Measurements from ENCODE around the gene KLF2. TPM values are rescaled to one million over a fixed set of nuclear protein-coding genes. Genes with fewer than 3 reads are reported as not detected.
"Not testable (repeated sequence)": the region's sequence is repeated elsewhere in the genome, so short reads cannot be mapped to it uniquely, and the experiment has no call there.

Gene KLF2
- total RNA-seq, 2 experiments from 2014 or later: 253 to 255 TPM

DNA sequence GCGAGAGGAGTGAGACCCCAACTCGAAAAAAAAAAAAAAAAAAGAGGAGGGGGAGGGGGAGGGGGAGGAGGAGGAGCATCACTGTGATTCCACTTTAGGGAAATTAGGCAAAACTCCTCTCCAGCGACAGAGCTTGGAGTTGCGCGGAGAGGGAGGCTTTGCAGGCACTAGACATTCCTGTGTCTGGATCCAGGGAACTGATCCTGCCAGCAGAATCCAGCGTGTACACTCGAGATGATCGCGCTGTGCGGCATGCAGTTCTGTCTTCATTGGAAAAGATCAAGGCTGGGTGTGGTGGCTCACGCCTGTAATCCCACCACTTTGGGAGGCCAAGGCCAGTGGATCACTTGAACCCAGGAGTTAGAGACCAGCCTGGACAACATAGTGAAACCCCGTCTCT, 29.6 kb upstream of the KLF2 start:
- CTCF ChIA-PET: interaction anchor here (0.6 kb wide), 2 partner anchors 55 to 400 kb away, joined by 3 read pairs; no protein-coding TSS in a partner anchor
- peaks cover 1% of the 10 kb centered on the region for H3K4me1 Mint-ChIP-seq
- no peaks in the 10 kb centered on the region for H3K36me3 Mint-ChIP-seq (ENCODE audit: low read depth)
- no peak overlapping the region for H3K4me3 Mint-ChIP-seq
- H3K27ac Mint-ChIP-seq: no peak overlapping the region
- DNase-seq: no peak
- no peaks in the 10 kb centered on the region for H3K9me3 Mint-ChIP-seq
- POLR2A ChIA-PET: no interaction called here
- peaks cover 15% of the 10 kb centered on the region for H3K27me3 Mint-ChIP-seq

DNA sequence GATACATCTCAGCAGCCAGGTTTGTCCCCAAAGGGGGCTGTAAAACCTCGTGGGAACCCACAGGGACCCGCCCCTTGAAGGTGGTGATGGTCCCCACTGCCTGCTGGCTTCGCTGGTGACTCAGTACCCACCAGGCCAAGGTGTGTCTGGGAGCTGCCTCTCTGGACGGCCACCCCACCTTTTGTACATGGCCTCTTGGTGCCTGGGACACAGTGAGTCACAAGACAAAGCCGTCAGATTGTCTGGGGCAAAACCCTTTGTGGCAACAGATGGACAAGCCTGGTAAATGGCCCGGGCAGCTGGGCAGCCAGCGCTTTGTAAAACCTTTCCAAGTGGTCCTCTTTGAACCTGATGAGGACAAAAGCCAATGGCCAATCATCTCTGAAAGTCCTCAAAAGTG, 27.9 kb upstream of the KLF2 start:
- H3K4me1 Mint-ChIP-seq: no peaks in the 10 kb centered on the region
- H3K9me3 Mint-ChIP-seq: no peaks in the 10 kb centered on the region
- POLR2A ChIA-PET: no interaction called here
- no peak for DNase-seq
- no peak overlapping the region for H3K4me3 Mint-ChIP-seq
- no peaks in the 10 kb centered on the region for H3K36me3 Mint-ChIP-seq (ENCODE audit: low read depth)
- no peak overlapping the region for H3K27ac Mint-ChIP-seq
- H3K27me3 Mint-ChIP-seq: peaks cover 11% of the 10 kb centered on the region
- CTCF ChIA-PET: interaction anchor here (1.2 kb wide), 1 partner anchor 9 kb away, joined by 3 read pairs; no protein-coding TSS in a partner anchor

DNA sequence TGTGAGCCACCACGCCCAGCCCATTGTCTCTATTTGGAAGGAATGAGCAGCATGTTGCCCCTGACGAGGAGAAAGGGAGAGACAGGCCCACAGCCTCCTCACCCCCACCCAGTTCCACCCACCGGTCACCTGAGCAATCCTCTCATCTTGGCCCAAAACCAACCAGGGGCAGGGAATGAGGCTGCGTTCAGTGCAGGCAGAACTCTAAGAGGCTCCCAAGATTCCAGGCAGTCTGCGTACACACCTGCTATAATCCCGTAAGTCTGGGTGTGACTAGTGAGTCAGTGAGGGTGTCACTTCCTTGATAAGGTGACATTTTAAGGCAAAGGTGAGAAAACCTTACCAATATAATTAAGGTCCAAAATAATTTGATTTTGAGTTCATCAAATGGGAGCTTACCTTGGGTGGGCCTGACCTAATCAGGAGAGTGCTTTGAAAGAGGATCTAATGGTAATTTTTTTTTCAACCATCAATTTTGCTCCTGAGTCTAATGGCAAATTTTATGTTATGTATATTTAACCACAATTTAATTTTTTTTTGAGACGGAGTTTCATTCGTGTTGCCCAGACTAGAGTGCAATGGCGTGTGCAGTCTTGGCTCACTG, 26.9 kb upstream of the KLF2 start:
- CTCF ChIA-PET: interaction anchor here (1.3 kb wide), 1 partner anchor 16 kb away, joined by 3 read pairs; no protein-coding TSS in a partner anchor
- H3K36me3 Mint-ChIP-seq (ENCODE audit: low read depth): no peaks in the 10 kb centered on the region
- H3K27ac Mint-ChIP-seq: no peak overlapping the region
- no peaks in the 10 kb centered on the region for H3K9me3 Mint-ChIP-seq
- DNase-seq: no peak
- no peak overlapping the region for H3K4me3 Mint-ChIP-seq
- POLR2A ChIA-PET: no interaction called here
- H3K4me1 Mint-ChIP-seq: no peaks in the 10 kb centered on the region
- peaks cover 11% of the 10 kb centered on the region for H3K27me3 Mint-ChIP-seq

DNA sequence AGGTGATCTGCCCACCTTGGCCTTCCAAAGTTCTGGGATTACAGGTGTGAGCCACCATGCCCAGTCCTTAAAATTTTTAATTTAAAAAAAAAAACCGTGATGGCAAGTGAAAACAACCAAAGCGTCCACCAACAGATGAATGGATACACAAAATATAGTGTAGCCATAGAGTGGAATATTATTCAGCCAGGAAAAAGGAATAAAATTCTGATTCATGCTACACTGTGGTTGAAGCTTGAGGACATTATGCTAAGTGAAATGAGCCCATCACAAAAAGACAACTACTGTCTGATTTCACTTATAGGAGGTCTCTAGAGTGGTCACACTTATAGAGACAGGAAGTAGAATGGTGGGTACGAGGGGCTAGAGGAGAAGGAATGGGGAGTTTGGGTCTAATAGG, 26.3 kb upstream of the KLF2 start:
- POLR2A ChIA-PET: no interaction called here
- H3K9me3 Mint-ChIP-seq: no peaks in the 10 kb centered on the region
- no peak overlapping the region for H3K27ac Mint-ChIP-seq
- H3K4me3 Mint-ChIP-seq: no peak overlapping the region
- H3K4me1 Mint-ChIP-seq: no peaks in the 10 kb centered on the region
- peaks cover 7% of the 10 kb centered on the region for H3K27me3 Mint-ChIP-seq
- CTCF ChIA-PET: interaction anchor here (1.3 kb wide), 1 partner anchor 17 kb away, joined by 3 read pairs; no protein-coding TSS in a partner anchor
- no peaks in the 10 kb centered on the region for H3K36me3 Mint-ChIP-seq (ENCODE audit: low read depth)
- DNase-seq: no peak

DNA sequence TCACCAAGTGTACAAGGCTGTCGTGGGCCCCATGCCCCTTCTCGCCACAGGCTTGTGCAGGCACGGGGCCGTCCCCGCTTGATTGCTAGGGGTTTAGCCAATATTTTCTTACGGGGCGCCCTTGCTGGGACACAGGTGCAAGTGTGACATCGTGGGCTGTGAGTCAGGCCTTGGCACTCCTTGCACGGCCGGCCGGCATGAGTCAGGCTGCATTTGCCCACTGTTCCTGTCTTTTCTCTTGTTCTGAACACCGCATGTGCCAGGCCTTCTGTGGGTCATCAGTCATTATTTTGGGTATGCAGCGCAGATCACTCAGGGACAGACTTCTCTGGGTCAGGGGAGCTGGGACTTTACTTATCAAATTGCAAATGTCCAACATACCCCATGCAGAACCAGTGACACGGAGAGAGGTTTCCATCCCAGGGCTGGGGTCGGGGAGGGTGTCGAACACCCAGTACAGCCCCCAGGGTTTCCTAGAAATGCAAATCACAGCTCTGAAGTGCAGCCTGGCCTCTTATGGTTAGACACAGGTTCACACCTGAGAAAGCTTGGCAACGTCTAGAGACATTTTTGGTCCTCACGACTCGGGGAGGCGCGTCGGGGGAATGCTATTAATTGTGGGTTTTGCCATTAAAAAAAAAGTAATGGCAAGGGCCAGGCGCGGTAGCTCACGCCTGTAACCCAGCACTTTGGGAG, 22.5 kb upstream of the KLF2 start:
- H3K27me3 Mint-ChIP-seq: peaks cover 3% of the 10 kb centered on the region
- H3K4me1 Mint-ChIP-seq: no peaks in the 10 kb centered on the region
- POLR2A ChIA-PET: no interaction called here
- DNase-seq: no peak
- H3K36me3 Mint-ChIP-seq (ENCODE audit: low read depth): no peaks in the 10 kb centered on the region
- no peaks in the 10 kb centered on the region for H3K9me3 Mint-ChIP-seq
- CTCF ChIA-PET: interaction anchor here (0.7 kb wide), 1 partner anchor 317 kb away, joined by 3 read pairs; no protein-coding TSS in a partner anchor
- no peak overlapping the region for H3K4me3 Mint-ChIP-seq
- no peak overlapping the region for H3K27ac Mint-ChIP-seq

DNA sequence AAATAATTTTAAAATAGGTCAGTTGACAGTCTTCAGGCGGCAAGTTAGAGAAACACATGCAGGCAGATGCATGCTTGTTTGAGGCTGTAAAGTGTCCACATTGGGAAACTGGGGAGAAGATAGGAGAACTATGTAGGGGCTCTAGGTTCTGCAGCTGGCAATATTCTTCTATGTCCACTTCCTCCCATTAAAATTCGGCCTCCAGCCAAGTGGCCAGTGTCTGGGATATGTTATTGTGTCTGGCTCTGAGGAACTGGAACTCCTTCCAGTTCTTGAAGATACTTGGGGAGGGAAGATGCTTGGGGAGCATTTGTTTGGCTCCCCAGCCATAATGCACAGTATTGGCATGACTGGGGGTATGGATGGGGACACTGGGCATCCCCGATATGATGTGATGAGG, 20.9 kb upstream of the KLF2 start:
- Mint-ChIP-seq H3K4me1 (no peaks in the 10 kb centered on the region), H3K27me3 (no peaks in the 10 kb centered on the region), H3K4me3 (no peak overlapping the region), H3K27ac (no peak overlapping the region), H3K36me3 (ENCODE audit: low read depth) (peaks cover 2% of the 10 kb centered on the region), H3K9me3 (no peaks in the 10 kb centered on the region)
- DNase-seq: no peak
- POLR2A ChIA-PET: no interaction called here
- CTCF ChIA-PET: no interaction called here

DNA sequence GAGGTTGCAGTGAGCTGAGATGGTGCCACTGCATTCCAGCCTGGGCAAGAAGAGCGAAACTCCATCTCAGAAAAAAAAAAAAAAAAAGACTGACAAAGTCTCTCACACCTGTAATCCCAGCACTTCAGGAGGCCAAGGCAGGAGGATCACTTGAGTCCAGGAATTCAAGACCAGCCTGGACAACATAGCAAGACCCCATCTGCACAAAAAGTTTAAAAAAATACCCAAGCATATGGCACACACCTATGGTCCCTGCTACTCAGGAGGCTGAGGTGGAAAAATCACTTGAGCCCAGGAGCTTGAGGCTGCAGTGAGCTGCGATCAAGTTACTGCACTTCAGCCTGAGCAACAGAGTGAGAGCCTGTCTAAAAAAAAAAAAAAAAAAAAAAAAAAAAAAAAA, 20.1 kb upstream of the KLF2 start:
- ChIA-PET CTCF (interaction anchor here (1.2 to 1.5 kb wide), 2 partner anchors 9 to 13 kb away, joined by 3 read pairs; no protein-coding TSS in a partner anchor), POLR2A (interaction anchor here (0.6 kb wide), 1 partner anchor 107 kb away, joined by 4 read pairs; the partner anchor contains the start of gene AP1M1)
- H3K27ac Mint-ChIP-seq; H3K27me3 Mint-ChIP-seq; H3K4me3 Mint-ChIP-seq; H3K9me3 Mint-ChIP-seq; H3K36me3 Mint-ChIP-seq (ENCODE audit: low read depth); DNase-seq; H3K4me1 Mint-ChIP-seq: not testable (repeated sequence)

DNA sequence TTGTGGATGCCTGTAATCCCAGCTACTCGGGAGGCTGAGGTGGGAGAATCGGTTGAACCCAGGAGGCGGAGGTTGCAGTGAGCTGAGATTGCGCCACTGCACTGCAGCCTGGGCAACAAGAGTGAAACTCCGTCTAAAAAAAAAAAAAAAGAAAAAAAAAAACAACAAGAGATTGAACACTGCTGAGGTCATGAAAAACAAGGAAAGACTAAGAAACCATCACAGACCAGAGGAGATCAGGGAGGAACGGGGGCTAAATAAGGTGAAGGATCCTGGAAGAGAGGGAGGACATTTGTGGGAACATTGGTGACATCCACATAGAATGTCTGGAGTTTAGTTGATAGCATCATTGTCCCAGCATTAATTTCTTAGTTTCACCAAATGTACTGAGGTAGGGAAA, 19.6 kb upstream of the KLF2 start:
- H3K4me1 Mint-ChIP-seq; H3K4me3 Mint-ChIP-seq; H3K27ac Mint-ChIP-seq; H3K27me3 Mint-ChIP-seq; DNase-seq; H3K36me3 Mint-ChIP-seq (ENCODE audit: low read depth); H3K9me3 Mint-ChIP-seq: not testable (repeated sequence)
- POLR2A ChIA-PET: interaction anchor here (0.6 kb wide), 1 partner anchor 107 kb away, joined by 4 read pairs; the partner anchor contains the start of gene AP1M1
- CTCF ChIA-PET: interaction anchor here (1.2 to 1.5 kb wide), 2 partner anchors 9 to 13 kb away, joined by 3 read pairs; no protein-coding TSS in a partner anchor

DNA sequence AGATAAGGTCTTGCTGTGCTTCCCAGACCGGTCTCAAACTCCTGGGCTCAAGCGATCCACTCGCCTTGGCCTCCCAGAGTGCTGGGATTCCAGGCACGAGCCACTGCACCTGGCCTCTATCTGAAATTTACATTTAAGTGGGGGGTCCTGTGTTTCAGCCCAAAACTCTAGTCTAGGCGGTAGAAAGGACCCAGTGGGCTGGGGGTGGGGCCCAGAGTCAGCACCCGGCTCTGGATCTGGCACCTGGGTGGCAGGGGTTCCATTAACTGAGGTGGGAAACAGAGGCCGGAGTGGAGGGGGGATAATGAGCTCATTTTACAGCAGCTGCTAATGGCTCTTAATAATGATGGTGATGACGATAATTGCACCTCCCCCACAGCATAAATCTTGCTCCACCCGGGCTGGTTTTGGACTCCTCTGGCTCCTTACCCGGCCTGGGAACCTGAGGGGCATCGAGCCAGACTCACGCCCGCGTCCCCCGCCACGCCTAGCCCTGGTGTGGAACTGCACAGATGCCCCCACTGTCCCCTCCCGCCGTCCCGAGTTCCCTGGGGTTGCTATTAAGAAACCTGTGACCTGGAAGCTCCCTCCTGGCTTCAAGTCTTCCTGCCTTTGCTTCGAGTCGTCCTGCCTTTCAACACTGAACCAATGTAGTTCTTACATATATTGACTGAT, 17.8 kb upstream of the KLF2 start:
- CTCF ChIA-PET: interaction anchor here (0.6 kb wide), 1 partner anchor 9 kb away, joined by 3 read pairs; no protein-coding TSS in a partner anchor
- H3K36me3 Mint-ChIP-seq (ENCODE audit: low read depth): peaks cover 2% of the 10 kb centered on the region
- no peak for DNase-seq
- H3K27ac Mint-ChIP-seq: no peak overlapping the region
- POLR2A ChIA-PET: no interaction called here
- no peaks in the 10 kb centered on the region for H3K9me3 Mint-ChIP-seq
- H3K4me3 Mint-ChIP-seq: no peak overlapping the region
- no peaks in the 10 kb centered on the region for H3K27me3 Mint-ChIP-seq
- H3K4me1 Mint-ChIP-seq: peaks cover 3% of the 10 kb centered on the region

DNA sequence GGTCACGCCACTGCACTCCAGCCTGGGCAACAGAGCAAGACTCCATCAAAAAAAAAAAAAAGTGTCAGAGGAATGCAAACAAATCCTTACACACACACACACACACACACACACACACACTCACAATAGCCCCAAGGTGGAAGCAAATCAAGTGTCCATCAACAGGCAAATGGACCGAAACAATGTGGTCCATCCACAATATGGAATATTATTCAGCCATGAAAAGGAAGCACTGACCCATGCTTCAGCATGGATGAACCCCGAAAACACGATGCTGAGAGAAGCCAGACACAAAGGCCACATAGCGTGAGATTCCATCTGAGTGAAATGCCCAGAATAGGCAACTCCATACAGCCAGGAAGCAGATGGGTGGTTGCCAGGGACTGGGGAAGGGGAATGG, 16.5 kb upstream of the KLF2 start:
- no peak for DNase-seq
- Mint-ChIP-seq H3K9me3 (no peaks in the 10 kb centered on the region), H3K27me3 (peaks cover 2% of the 10 kb centered on the region), H3K4me1 (peaks cover 3% of the 10 kb centered on the region), H3K4me3 (no peak overlapping the region), H3K36me3 (ENCODE audit: low read depth) (peaks cover 2% of the 10 kb centered on the region), H3K27ac (no peak overlapping the region)
- POLR2A ChIA-PET: no interaction called here
- CTCF ChIA-PET: no interaction called here

DNA sequence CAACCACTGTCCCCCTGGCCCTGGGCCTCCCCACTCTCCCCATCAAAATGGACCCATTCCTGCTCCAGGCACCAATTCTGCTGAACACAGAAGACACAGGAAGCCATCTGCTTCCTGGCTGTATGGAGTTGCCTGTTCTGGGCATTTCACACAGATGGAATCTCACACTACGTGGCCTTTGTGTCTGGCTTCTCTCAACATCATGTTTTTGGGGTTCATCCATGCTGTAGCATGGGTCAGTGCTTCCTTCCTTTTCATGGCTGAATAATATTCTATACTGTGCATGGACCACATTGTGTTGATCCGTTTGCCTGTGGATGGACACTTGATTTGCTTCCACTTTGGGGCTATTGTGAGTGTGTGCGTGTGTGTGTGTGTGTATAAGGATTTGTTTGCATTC, 15.0 kb upstream of the KLF2 start:
- Mint-ChIP-seq H3K27ac (no peak overlapping the region), H3K27me3 (peaks cover 2% of the 10 kb centered on the region), H3K9me3 (no peaks in the 10 kb centered on the region), H3K36me3 (ENCODE audit: low read depth) (peaks cover 2% of the 10 kb centered on the region), H3K4me3 (no peak overlapping the region), H3K4me1 (peaks cover 6% of the 10 kb centered on the region)
- DNase-seq: no peak
- ChIA-PET CTCF (no interaction called here), POLR2A (no interaction called here)

DNA sequence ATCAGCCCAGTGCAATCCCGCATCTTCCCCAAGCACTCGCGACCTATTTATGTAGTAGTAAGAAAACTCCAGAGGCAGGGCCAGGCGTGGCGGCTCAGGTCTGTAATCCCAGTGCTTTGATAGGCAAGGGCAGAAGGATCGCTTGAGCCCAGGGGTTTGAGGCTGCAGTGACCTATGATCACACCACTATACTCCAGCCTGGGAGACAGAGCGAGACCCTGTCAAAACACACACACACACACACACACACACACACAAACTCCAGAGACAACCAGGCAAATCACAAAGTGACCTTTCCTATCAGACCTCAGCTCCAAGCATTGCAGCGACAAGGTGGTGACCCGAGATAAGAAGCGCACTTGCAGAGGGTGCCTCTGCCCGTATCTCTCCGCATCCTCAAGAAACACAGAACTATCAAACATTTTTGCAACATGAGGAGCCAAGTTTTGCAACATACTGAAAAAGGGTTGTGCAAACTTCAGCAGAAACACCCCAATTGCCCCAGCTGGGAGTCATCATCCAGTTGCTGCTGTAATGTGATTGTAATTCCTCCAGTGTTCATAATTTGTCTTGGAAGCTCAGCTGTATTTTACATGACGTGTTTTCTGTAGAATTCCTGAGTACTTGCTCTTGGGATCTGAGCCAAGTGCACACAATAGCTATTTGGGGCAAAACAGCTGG, 8.7 kb upstream of the KLF2 start:
- Mint-ChIP-seq H3K9me3 (peaks cover 5% of the 10 kb centered on the region), H3K27ac (no peak overlapping the region), H3K27me3 (peaks cover 25% of the 10 kb centered on the region), H3K36me3 (ENCODE audit: low read depth) (peaks cover 13% of the 10 kb centered on the region), H3K4me1 (peaks cover 13% of the 10 kb centered on the region), H3K4me3 (no peak overlapping the region)
- no peak for DNase-seq
- POLR2A ChIA-PET: interaction anchor here (0.6 kb wide), 1 partner anchor 113 kb away, joined by 3 read pairs; no protein-coding TSS in a partner anchor
- CTCF ChIA-PET: interaction anchor here (0.6 to 1.4 kb wide), 3 partner anchors 9 to 12 kb away, joined by 3 to 4 read pairs (median 4); no protein-coding TSS in a partner anchor

All from activated CD4-positive, alpha-beta T cell treated with anti-CD3 and anti-CD28 coated beads, Interleukin-2, amount 10 ng/mL, durations not matched to agents 7 days and 5 days (primary cell).